Measurements from ENCODE around the gene FLNC.

The FLNC gene, protein sequence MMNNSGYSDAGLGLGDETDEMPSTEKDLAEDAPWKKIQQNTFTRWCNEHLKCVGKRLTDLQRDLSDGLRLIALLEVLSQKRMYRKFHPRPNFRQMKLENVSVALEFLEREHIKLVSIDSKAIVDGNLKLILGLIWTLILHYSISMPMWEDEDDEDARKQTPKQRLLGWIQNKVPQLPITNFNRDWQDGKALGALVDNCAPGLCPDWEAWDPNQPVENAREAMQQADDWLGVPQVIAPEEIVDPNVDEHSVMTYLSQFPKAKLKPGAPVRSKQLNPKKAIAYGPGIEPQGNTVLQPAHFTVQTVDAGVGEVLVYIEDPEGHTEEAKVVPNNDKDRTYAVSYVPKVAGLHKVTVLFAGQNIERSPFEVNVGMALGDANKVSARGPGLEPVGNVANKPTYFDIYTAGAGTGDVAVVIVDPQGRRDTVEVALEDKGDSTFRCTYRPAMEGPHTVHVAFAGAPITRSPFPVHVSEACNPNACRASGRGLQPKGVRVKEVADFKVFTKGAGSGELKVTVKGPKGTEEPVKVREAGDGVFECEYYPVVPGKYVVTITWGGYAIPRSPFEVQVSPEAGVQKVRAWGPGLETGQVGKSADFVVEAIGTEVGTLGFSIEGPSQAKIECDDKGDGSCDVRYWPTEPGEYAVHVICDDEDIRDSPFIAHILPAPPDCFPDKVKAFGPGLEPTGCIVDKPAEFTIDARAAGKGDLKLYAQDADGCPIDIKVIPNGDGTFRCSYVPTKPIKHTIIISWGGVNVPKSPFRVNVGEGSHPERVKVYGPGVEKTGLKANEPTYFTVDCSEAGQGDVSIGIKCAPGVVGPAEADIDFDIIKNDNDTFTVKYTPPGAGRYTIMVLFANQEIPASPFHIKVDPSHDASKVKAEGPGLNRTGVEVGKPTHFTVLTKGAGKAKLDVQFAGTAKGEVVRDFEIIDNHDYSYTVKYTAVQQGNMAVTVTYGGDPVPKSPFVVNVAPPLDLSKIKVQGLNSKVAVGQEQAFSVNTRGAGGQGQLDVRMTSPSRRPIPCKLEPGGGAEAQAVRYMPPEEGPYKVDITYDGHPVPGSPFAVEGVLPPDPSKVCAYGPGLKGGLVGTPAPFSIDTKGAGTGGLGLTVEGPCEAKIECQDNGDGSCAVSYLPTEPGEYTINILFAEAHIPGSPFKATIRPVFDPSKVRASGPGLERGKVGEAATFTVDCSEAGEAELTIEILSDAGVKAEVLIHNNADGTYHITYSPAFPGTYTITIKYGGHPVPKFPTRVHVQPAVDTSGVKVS (N-terminal part only)

DNA sequence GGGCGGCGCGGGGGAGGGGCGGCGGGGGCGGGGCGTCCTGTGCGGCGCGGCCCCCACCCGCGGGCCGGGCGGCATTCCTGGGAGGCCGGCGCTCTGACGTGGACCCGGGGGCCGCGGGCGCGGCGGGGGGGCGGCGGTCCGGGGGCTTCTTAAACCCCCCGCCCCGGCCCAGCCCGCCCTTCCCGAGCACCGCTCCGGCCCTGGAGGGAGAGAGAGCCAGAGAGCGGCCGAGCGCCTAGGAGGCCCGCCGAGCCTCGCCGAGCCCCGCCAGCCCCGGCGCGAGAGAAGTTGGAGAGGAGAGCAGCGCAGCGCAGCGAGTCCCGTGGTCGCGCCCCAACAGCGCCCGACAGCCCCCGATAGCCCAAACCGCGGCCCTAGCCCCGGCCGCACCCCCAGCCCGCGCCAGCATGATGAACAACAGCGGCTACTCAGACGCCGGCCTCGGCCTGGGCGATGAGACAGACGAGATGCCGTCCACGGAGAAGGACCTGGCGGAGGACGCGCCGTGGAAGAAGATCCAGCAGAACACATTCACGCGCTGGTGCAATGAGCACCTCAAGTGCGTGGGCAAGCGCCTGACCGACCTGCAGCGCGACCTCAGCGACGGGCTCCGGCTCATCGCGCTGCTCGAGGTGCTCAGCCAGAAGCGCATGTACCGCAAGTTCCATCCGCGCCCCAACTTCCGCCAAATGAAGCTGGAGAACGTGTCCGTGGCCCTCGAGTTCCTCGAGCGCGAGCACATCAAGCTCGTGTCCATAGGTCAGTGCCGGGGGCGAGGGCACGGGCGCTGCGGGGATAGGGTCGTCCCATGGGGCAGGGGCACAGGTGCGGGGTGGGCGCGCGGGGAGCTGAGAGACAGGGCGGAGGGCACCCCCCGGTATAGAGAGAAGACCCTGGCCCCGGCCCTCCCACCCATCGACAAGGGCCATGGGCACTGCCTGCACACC lies at the start of gene FLNC:
TSS of gene FLNC (plus strand) at position 176 of the 947 bp plus-strand sequence. CDS start at position 408, 232 bp downstream.
- DNase-seq (ENCODE audit: low spot score), result no peak

DNA sequence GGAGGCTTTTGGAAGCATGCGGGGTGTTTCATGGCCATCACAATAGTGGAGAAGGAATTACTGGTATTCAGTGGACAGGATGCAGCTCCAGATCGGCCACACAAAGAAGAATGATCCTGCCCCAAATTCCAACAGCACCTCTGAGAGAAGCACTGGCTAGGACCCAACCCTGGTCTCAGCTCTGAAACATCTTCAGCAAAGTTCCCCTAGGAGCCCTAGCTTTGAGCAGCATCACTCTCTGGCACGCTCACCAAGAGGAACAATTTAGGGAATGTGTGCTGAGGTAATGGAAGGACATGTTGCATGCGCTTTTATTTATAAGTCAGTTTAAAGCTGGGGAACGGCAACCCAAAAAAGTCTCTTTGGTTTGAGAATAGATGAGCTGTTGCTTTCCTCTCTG lies 49.1 kb upstream of the FLNC start:
- no peak for DNase-seq (ENCODE audit: low spot score)

DNA sequence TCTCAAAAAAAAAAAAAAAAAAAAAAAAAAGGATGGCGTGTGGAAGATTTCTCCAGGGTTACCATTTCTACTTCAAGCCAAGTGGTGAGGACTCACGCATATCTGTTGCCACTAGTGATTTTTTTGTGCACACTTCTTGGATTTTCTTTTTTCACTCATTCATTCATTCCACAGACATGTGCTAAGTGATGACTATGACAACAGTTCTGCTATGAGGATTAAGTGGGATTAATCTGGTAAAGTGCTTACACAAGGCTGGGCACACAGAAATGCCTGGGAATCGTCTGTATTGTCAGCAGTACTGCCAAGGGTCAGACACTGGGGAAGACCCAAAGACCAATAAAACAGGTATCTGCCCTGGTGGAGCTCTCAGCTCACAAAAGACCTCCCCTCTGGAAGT lies 48.4 kb upstream of the FLNC start:
- no peak for DNase-seq (ENCODE audit: low spot score)

DNA sequence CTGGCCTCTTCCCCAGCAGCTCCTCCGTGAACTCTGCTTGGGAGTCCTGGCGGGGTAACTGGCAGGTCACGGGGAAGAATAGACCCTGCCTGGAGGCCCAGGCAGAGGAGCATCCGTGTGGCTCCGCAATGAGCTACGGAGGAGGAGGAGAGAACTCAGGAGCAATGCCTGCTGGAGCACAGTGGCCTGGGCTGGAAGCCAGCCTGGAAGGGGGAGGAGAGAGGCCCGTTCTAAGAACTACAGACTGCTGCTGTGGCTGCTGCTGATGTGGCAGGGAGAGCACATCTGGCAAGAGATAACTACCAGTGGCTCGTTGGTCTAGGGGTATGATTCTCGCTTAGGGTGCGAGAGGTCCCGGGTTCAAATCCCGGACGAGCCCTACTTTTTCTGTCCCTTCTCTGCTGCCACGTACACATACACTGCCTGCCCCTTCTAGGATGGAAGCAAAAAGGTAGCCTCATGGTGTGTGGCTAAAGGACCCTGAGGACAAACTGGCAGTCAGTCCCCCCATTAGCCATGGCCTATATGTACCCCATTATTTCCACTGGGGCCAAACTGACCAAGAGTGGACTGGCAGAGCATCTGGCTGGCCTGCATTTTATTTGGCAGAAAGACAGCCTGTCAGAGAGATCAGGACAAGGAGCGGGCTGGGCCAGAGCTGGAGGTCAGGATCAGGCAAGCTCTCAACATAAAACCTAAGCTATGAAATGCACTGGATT lies 46.9 kb upstream of the FLNC start:
- no peak for DNase-seq (ENCODE audit: low spot score)

DNA sequence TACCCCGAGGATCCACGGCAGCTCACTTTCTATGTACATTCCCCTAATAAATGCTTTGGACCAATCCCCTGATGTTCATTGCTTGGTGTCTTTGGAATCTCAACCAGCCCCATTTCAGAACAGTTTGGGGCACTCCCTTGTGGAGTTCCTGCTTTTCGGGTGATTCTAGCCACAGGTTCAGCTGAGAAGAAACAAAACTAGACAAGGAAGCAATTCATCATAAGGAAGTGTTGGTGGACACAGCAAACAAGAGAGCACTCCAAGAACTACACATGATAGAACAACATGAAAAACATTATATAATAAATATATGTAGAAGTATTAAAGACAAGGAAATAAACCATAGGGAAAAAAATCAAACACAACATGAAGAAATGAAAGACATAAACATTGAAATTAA lies 44.5 kb upstream of the FLNC start:
- no peak for DNase-seq (ENCODE audit: low spot score)

DNA sequence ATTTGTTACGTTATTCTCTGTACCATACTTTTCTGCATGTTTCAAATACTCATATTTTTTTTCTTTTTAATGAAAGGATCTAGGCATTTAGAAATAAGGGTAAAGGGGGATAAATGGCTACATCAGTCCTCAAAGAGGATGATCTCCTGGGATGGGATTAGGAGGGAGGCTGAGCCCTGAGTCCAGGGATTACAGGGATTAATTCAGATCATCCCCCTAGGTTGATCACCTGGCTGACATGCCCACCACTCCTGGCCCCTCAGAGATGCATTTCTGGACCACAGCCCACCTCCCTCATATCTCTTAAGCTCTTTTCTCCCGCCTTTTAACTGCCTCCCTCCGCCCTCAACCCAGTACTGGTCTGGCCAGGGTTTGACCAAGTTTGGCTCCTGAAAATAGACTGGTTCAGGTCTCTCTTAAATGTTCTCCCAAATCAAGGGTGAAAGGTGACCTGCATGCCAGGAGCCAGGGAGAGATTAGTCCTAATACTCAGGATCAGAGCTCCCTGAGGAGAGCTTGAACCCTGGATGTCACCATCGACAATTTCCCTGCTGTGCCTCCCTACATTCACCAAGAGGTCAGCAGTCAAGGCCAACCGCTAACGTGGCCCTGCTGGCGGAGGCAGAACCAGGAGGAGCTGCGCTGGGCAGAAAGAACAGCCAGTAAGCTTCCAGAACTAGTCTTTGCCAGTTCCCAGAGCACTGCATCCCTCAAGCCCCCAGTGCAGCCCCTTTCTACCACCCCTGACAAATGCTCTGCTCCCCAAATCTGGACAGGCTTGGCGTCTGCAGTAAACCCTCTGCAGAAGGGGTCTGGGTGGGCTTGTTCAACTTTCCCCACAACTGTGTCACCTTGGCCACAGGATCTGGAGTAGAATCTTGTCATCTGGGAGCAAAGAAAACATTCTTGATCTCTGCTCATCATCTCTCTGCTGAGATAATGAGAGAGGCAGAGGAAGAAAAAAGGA lies 41.5 kb upstream of the FLNC start:
- no peak for DNase-seq (ENCODE audit: low spot score)

DNA sequence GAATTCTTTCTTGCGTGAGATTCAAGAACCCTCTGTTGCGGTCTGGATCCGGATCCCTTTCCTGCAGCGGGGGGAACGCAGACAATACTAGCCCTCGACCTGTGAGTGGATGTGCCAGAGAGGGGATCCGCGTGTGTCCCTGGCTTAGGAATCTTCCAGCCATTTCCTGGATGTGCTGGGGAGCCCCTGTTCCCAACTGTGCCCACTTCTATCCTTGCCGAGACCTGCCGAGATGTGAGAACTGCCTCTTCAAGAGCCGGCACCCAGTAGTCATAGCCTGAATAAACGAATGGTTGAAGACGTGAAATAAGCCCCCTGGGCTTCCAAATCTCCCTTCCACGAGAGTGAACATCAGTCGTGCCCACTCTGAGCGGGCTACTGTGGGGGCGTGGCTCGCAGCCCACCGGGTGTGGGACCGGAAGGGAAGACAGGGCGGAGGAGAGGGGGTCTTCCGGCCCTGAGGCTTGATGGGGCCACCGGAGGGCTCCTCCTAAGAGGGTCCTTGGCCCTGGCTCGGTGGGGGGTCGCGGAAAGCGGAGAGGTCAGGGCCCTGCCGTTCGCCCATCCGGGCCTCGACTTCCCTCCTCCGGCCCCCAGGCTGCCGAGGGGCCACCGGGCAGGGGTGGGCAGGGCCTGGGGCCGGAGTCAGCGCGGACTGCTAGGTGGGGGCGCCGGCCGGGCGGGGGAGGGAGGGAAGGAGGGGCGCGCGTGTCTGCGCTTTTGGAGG lies 39.7 kb upstream of the FLNC start:
- no peak for DNase-seq (ENCODE audit: low spot score)

DNA sequence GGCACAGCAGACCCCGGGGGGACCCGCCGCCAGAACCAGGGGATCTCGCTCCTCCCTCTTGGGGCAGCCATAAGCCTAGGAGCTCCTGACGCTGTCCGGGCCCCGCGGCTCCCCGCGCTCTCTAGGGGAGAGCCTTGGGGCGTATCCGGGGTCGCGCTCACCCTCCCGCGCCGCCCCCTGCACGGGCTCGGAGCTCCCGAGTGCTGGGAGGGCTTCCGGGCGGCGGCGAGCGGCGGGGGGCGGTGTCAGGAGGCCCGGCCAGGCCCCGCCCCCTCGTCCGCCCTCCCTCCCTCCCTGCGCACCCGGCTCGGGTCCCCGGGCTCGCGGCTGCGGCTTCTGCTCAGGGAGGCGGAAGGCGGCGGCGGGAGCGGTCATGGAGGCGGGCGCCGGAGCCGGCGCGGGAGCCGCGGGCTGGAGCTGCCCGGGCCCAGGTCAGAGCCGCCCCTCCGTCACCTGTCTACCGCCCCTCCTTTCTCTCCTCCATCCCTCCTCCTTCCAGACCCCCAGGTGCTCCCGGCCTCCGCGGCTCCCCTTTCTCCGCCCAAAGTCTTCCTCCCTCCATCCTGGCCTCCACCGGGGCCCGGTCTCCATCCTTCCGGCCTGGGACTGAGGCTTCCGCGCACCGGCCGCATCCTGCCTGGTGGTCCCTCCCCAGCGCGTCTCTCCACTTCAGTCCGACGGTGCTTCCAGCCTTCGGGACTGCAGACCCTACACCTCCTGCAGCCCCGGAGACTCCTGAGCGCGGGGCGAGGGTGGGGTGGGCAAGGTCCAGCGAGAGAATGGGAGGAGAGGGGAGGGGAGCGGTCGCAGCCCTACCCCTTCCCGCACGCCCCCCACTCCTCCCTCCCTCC lies 38.9 kb upstream of the FLNC start, which contains the start of gene CCDC136:
TSS of gene CCDC136 (plus strand) at position 848 of the 851 bp plus-strand sequence. CDS start 444 bp downstream, outside the sequence.
- peak; percentile 82 for DNase-seq (ENCODE audit: low spot score)

DNA sequence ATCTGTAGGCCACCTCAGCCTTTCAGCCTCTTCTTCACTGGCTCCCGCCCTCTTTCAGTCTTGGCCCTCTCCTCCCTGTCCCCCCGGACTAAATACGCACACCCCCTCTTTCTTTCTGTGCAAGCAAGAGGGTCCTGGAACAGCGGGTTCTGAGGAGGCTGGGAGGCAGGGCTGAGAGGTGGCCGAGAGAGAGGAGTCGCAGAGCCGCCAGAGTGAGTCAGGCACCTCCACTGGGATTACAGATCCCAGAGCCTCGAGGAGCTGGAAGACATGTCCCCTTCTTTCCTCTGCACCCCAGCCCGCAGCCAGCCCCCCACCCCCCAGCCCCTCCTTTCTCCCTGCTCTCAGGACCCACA lies 38.3 kb upstream of the FLNC start:
- DNase-seq (ENCODE audit: low spot score), result no peak

DNA sequence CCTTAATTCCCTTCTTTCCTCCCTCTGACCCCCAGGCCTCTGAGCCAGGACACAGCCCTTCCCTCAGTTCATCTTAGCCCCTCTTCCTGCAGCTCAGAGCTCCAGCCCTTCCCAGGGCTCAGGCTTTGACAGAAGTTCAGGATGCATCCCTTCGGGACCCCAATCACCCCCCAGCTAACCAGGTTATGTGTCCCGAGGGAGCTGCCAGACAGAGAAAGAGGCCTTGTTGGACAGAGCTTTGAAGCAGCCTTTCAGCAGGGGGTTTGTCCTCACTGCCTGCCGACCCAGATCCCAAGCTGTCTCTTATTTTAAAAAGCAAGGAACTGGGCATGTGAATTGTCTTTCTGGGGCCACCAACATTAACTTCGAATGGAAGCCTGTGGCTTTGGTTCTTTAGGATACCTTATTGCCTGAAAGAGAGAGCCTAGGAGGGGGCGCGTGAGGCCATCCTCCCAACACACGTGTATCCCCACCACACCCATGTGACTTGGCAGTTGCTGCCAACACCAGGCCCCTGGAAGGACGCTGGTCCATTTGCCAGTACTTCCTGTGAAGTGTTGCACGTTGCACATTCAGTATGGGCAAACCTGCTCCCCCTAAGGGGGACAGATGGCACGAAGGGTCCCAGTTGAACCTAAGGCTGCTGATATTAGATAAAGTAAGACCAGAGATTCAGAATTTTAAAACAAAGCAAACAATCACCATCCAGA lies 37.6 kb upstream of the FLNC start:
- DNase-seq (ENCODE audit: low spot score), result no peak

DNA sequence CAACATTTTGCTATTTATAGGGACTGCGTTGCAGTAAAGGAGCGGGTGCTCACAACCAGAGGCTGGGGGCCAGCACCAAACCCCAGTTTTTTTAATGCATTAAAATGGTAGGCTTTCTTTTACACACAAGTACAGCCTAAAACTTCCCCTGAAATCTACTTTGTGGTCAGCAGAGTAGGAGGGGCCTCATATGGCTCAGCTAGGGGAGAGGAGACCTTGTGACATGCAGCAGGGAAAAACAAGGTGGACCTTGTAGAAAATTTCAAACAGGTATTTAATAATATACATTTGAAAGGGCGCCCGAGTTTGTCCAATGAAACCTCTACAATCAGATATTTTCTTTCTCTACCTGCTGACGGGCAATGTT lies 37.0 kb upstream of the FLNC start:
- DNase-seq (ENCODE audit: low spot score), result no peak

DNA sequence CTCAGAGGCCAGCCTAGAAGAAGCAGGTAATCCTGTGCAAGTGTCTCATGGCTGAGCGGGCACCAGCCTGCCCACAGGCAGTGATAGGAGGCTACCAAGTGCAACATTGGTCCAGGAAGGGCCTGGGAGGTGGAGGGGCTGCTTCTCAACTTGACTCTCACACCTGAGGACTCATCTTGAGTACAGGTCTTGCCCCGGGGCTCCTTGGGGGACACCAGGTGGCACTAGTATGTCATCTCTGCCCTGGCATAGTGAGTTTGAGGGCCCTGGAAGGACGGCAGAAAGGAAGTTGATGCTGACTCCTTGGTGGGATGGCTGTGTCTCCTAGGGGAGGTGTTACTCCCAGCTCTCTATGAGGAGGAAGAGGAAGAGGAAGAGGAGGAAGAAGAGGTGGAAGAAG lies 36.2 kb upstream of the FLNC start:
- DNase-seq (ENCODE audit: low spot score), result no peak

DNA sequence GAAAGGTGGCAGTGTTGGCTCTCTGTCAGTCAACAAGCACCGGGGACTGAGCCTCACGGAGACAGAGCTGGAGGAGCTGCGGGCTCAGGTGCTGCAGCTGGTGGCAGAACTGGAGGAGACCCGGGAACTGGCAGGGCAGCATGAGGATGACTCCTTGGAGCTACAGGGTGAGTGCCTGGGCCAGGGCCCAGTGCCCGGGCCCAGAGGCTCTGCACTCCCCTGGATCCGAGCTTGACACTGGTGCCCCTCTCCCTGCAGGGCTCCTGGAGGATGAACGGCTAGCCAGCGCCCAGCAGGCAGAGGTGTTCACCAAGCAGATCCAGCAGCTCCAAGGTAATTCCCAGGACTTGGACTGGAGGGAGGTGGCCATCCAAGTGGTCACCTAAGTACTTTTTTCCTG lies 35.8 kb upstream of the FLNC start:
- DNase-seq (ENCODE audit: low spot score), result no peak

DNA sequence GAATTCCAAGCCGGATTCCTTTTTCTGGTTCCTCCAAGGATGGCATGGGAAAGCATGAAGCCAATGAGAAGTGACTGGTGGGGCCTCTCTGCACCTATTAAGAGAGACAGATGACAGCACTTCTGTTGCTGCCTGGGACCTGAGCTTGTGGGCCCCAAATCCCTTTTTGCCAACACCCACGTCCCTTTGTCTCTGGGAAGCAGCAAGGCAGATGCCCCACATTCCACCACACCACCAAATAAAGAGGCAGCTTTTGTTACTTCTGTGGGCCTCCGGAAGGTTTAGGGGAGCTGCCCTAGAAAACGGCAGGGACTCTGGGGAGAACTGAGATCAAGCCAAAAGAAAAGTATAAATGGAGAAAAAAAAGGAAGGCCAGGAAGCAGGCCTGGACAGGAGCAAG lies 35.1 kb upstream of the FLNC start:
- DNase-seq (ENCODE audit: low spot score), result no peak

DNA sequence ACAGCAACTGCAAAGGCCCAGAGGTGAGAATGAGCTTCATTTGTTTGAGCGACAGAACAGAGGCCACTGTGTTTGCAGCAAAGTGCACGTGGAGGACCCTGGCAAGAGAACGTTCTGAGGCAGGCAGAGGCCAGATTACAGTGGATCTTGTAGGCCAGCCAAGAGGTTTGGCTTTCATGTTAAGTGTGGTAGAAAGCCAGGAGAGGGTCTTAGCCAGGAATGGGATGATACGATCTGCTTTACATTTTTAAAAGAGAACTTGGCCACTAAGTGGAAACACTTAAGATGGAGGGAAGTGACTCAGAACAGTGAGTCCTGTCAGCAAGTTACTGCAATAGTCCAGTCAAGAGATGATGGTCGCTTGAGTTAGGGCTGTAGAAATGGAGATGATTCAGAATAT lies 33.9 kb upstream of the FLNC start:
- DNase-seq (ENCODE audit: low spot score), result no peak

DNA sequence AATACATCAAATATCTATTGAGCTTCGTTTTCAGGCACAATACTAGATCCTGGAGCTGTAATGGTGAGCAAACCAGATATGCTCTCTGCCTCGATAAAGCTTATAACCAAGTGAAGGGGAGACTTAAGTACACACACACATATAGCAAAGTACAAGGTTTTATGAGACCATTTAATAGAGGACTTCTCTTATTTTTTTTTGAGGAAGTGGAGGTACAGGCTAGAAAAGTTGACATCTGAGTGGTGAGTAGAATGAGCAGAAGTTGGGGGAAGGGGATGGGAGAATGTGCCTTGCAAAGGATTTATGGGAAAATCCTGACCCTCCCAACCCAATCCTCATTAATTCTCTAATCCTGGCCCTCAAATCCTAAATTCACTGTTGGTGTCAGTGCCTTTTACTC lies 30.8 kb upstream of the FLNC start:
- DNase-seq (ENCODE audit: low spot score), result no peak

DNA sequence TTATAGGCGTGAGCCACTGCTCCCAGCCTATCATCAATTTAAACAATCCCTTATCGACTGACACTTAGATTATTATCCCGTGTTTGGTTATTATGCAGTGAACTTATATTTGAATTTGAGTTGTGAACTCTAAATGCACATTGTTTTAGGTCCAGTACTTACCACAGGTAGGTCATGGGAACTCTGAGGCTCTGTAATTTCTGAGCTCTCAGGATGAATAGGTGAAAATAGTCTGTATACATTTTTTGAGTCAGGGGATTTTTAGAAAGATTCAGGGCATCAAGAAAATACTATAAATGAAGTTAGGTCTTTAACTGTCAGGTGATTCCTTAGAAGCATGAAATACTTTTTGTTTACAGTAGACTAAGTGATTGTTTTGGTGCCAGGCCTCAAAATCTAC lies 29.6 kb upstream of the FLNC start:
- no peak for DNase-seq (ENCODE audit: low spot score)

All from HuH-7 (cell line).